ENCODE measurements around the gene GAS6. TPM values are rescaled to one million over a fixed set of nuclear protein-coding genes. Genes with fewer than 3 reads are reported as not detected.

GAS6 gene
- total RNA-seq, 6 experiments from 2014 or later, result 669 to 813 (median 715) TPM

GRCh38 chr13:113888701-113889330 lies 24.9 kb upstream of the GAS6 start:
- Mint-ChIP-seq H3K4me3 (no peak overlapping the region), H3K4me1 (ENCODE audit: low read depth) (peaks cover 33% of the 10 kb centered on the region), H3K36me3 (ENCODE audit: low read depth) (peaks cover 26% of the 10 kb centered on the region), H3K27ac (no peak overlapping the region), H3K27me3 (ENCODE audit: insufficient read depth) (peaks cover 3% of the 10 kb centered on the region; the same call in 1 of the 2 replicates), H3K9me3 (peaks cover 13% of the 10 kb centered on the region)
- TF ChIP-seq CTCF (IDR thresholded peaks at IDR 0.05), result no peak
- DNase-seq, result no peak

- Mint-ChIP-seq H3K9me3 (peaks cover 8% of the 10 kb centered on the region; the same call in 1 of the 2 replicates), H3K27me3 (ENCODE audit: insufficient read depth) (peaks cover 4% of the 10 kb centered on the region; the same call in 1 of the 2 replicates), H3K27ac (no peak overlapping the region), H3K4me1 (ENCODE audit: low read depth) (peaks cover 33% of the 10 kb centered on the region), H3K4me3 (no peak overlapping the region), H3K36me3 (ENCODE audit: low read depth) (peaks cover 16% of the 10 kb centered on the region)
- TF ChIP-seq CTCF (IDR thresholded peaks at IDR 0.05), result no peak
- no peak for DNase-seq
These were observed 23.9 kb upstream of the GAS6 start for GRCh38 chr13:113887700-113888201.

GRCh38 chr13:113886561-113887112 lies 22.8 kb upstream of the GAS6 start:
- peaks cover 5% of the 10 kb centered on the region; the same call in 1 of the 2 replicates for H3K36me3 Mint-ChIP-seq (ENCODE audit: low read depth)
- no peak for DNase-seq
- no peak overlapping the region for H3K27ac Mint-ChIP-seq
- no peak overlapping the region for H3K4me3 Mint-ChIP-seq
- no peak for TF ChIP-seq CTCF (IDR thresholded peaks at IDR 0.05)
- peaks cover 4% of the 10 kb centered on the region; the same call in 1 of the 2 replicates for H3K27me3 Mint-ChIP-seq (ENCODE audit: insufficient read depth)
- no peaks in the 10 kb centered on the region for H3K9me3 Mint-ChIP-seq
- peaks cover 38% of the 10 kb centered on the region for H3K4me1 Mint-ChIP-seq (ENCODE audit: low read depth)

- H3K4me3 Mint-ChIP-seq, result no peak overlapping the region
- no peak for DNase-seq
- no peak for TF ChIP-seq CTCF (IDR thresholded peaks at IDR 0.05)
- no peaks in the 10 kb centered on the region for H3K36me3 Mint-ChIP-seq (ENCODE audit: low read depth)
- H3K4me1 Mint-ChIP-seq (ENCODE audit: low read depth), result peaks cover 30% of the 10 kb centered on the region
- H3K27ac Mint-ChIP-seq, result no peak overlapping the region
- peaks cover 4% of the 10 kb centered on the region; the same call in 1 of the 2 replicates for H3K27me3 Mint-ChIP-seq (ENCODE audit: insufficient read depth)
- no peaks in the 10 kb centered on the region for H3K9me3 Mint-ChIP-seq
These were observed 20.9 kb upstream of the GAS6 start for GRCh38 chr13:113884821-113885220.

GRCh38 chr13:113883921-113884804 lies 20.3 kb upstream of the GAS6 start:
- H3K4me1 Mint-ChIP-seq (ENCODE audit: low read depth), result peaks cover 30% of the 10 kb centered on the region
- DNase-seq, result no peak
- no peak overlapping the region for H3K27ac Mint-ChIP-seq
- H3K27me3 Mint-ChIP-seq (ENCODE audit: insufficient read depth), result peaks cover 4% of the 10 kb centered on the region; the same call in 1 of the 2 replicates
- TF ChIP-seq CTCF (IDR thresholded peaks at IDR 0.05), result no peak
- H3K36me3 Mint-ChIP-seq (ENCODE audit: low read depth), result no peaks in the 10 kb centered on the region
- H3K4me3 Mint-ChIP-seq, result no peak overlapping the region
- no peaks in the 10 kb centered on the region for H3K9me3 Mint-ChIP-seq
